Esophagus muscularis mucosa (tissue), 4 donors: ENCODE data around the gene CCT2. TPM values are rescaled to one million over a fixed set of nuclear protein-coding genes. Genes with fewer than 3 reads are reported as not detected.

Experiments
- DNase-seq: peaks from one replicate; pipeline ENCODE4 v3.0.0-alpha.2; 2017; ENCODE audit errors: extremely low spot score
- H3K27ac ChIP-seq, 4 donors: fragments of 200-600 bp; sonication (generic); replicated peaks in 1 of 4; 1 replicate in 3 of 4; 2 replicates in 1 of 4; pipeline ENCODE4 v1.5.1; 2016 to 2019; ENCODE audit warnings: mild to moderate bottlenecking in 1 of 4
- H3K27me3 ChIP-seq, 4 donors: fragments of 200-600 bp; sonication (generic); one replicate each; pipeline versions ENCODE4 v1.5.1 to v1.6.0; 2016 to 2019
- H3K36me3 ChIP-seq, 4 donors: fragments of 200-600 bp; sonication (generic); one replicate each; pipeline ENCODE4 v1.5.1; 2016 to 2019
- H3K4me1 ChIP-seq, 4 donors: fragments of 200-600 bp; sonication (generic); one replicate each; pipeline ENCODE4 v1.5.1; 2016 to 2019
- H3K4me3 ChIP-seq, 4 donors: fragments of 200-600 bp; sonication (generic); 1 replicate in 2 of 4; 2 replicates in 2 of 4; pipeline ENCODE4 v1.5.1; 2016 to 2019; ENCODE audit warnings: mild to moderate bottlenecking in 4 of 4, moderate library complexity in 1 of 4
- H3K9me3 ChIP-seq, 4 donors: fragments of 200-600 bp; sonication (generic); 1 replicate in 3 of 4; 2 replicates in 1 of 4; pipeline ENCODE4 v1.5.1; 2016 to 2019
- CTCF ChIP-seq, 3 experiments: fragments of 200-600 bp in 2 of 3; fragments of 450-650 bp in 1 of 3; sonication (generic) in 2 of 3; IDR thresholded peaks; one replicate each; pipeline ENCODE4 v1.5.1; 2017 to 2019; ENCODE audit warnings: antibody characterized with exemption in 3 of 3, mild to moderate bottlenecking in 2 of 3, moderate library complexity in 1 of 3
- EP300 ChIP-seq: sonication (generic); formaldehyde crosslinking; IDR thresholded peaks from one replicate; pipeline ENCODE4 v1.6.1; 2017; ENCODE audit warnings: antibody characterized with exemption
- POLR2A ChIP-seq: fragments of 450-650 bp; IDR thresholded peaks from one replicate; pipeline ENCODE4 v1.6.1; 2017; ENCODE audit warnings: antibody characterized with exemption, moderate library complexity, mild to moderate bottlenecking, low read depth
- POLR2AphosphoS5 ChIP-seq, 2 donors: sonication (generic); formaldehyde crosslinking; IDR thresholded peaks; one replicate each; pipeline ENCODE4 v1.6.1; 2017; ENCODE audit warnings: antibody characterized with exemption in 2 of 2
- WGBS: methylation state at CpG from one replicate; pipeline ENCODE4 v1.1.5; 2018; 5-methylcytosine and 5-hydroxymethylcytosine counted together
- intact Hi-C: fragments of 100-400 bp; cut with DNase I; formaldehyde crosslinking; loops from one replicate; pipeline ENCODE4 v1.15.1; 2023
- total RNA-seq, 4 donors: library from RNA; depleted of rRNA; stranded (reverse); fragments of >200 nt; gene quantifications; one replicate each; pipeline versions ENCODE4 v1.1.0 to v1.2.1, GENCODE V29; 2016

Gene CCT2
- total RNA-seq = 100 to 1,000 TPM in 3 of 4 donors, 10 to 100 TPM in 1; 86.4 to 137 (median 122) TPM

DNA sequence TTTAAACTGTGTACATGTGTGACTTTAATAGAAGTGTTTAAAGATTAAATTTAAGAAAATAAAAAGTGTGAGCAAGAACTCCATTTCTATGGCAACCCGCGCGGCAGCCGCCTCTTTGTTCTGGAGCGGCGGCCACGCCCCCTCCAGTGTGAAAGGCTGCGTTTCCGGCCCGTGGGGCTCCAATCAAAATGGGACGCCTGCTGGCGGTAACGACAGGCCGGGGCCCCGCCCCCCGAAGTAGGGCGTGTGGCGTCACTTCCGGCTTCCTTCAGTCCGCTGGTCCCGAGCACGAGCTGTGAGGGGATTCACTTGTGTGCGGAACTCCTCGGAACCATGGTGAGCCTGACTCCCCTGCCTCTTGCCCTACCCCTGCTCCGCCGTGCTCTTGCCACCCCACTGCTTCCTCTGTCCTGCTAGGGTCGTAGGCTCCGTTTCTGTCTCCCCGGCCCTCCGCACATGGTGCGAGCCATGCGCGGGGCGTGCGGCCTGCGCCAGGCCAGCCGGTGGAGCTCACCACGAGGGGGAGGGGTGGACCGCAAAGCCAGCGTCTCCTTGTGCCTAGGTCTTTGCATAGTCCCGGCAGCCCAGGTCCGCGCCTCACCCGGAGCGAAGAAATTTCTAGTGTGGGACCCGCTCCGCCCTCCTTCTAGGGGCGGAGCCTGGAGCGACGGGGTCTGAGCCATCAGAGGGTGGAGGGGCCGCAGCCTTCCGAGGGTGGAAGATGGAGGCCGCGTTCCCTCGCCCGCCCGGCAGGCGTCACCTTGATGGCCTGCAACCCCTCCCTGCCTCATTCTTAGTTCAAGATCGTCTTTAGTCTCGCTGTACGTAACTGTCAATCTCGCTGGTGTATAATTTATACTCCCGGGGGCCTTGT lies at the start of gene CCT2:
TSS of gene CCT2 (plus strand) at position 271 of the 874 bp plus-strand sequence. CDS start at position 334, 63 bp downstream.
- peak; percentile 98 for DNase-seq
- intact Hi-C loops = loop anchor here (10.0 kb wide), 1 partner anchor 149 kb away; the partner anchor contains the start of gene RAB3IP
- Histone ChIP-seq H3K9me3 (no peaks in the 10 kb centered on the region), H3K4me1 (peaks cover 9 to 17% (median 13%) of the 10 kb centered on the region in 4 donors), H3K36me3 (peaks cover 30 to 42% (median 36%) of the 10 kb centered on the region in 4 donors), H3K27me3 (no peaks in the 10 kb centered on the region), H3K27ac (peak within 1 kb of the TSS; percentile 85 to 93 (median 90)), H3K4me3 (peak within 1 kb of the TSS; percentile 82 to 99 (median 92))
- TF ChIP-seq POLR2AphosphoS5 (IDR thresholded peaks at IDR 0.05) (peak; percentile 89 to 95), EP300 (no peak), CTCF (IDR thresholded peaks at IDR 0.05) (peak; percentile 8 to 44 (median 20)), POLR2A (peak; percentile 71)
- 0% methylated on average over 49 of the region's 63 CpGs for WGBS

- intact Hi-C loops = no loop called here
- no peak overlapping the region for H3K4me3 ChIP-seq
- WGBS = 77% methylated on average over 2 of the region's 2 CpGs
- H3K27ac ChIP-seq = no peak overlapping the region
- no peaks in the 10 kb centered on the region for H3K27me3 ChIP-seq
- H3K9me3 ChIP-seq = peaks cover 0 to 7% (median 0%) of the 10 kb centered on the region in 4 donors
- peaks cover 0 to 4% (median 0%) of the 10 kb centered on the region in 4 donors for H3K4me1 ChIP-seq
- no peak for DNase-seq
- no peaks in the 10 kb centered on the region for H3K36me3 ChIP-seq
- no peak for TF ChIP-seq CTCF (IDR thresholded peaks at IDR 0.05)
- no peak for TF ChIP-seq POLR2A
- no peak for TF ChIP-seq EP300
- no peak for TF ChIP-seq POLR2AphosphoS5 (IDR thresholded peaks at IDR 0.05)
These were observed 44.3 kb upstream of the CCT2 start for GRCh38 chr12:69540987-69541386.

DNA sequence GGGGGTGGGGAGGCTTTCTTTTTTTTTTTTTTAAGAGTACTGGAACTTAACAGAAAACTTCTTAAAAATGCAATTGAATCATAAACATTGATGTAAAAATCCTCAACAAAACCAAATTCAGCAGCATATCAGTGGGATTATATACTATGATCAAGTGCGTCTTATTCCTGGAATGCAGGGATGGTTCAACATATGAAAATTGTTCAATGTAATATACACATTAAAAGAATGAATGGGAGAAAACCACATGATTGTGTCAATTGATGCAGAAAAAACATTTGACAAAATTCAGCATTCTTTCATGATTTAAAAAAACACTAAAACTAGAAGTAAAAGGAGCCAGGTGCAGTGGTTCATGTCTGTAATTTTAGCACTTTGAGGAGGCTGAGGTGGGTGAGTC lies 41.2 kb upstream of the CCT2 start:
- TF ChIP-seq POLR2AphosphoS5 (IDR thresholded peaks at IDR 0.05) (no peak), EP300 (no peak), POLR2A (no peak), CTCF (IDR thresholded peaks at IDR 0.05) (no peak)
- Histone ChIP-seq H3K36me3 (no peaks in the 10 kb centered on the region), H3K27ac (no peak overlapping the region), H3K9me3 (peaks cover 0 to 7% (median 0%) of the 10 kb centered on the region in 4 donors), H3K4me3 (no peak overlapping the region), H3K27me3 (no peaks in the 10 kb centered on the region), H3K4me1 (no peaks in the 10 kb centered on the region)
- WGBS = 95% methylated on average over 1 of the region's 1 CpG
- intact Hi-C loops = no loop called here
- DNase-seq = no peak

GRCh38 chr12:69545081-69545480 lies 40.2 kb upstream of the CCT2 start:
- H3K4me1 ChIP-seq = no peaks in the 10 kb centered on the region
- no peak for TF ChIP-seq EP300
- TF ChIP-seq POLR2AphosphoS5 (IDR thresholded peaks at IDR 0.05) = no peak
- no peak for TF ChIP-seq POLR2A
- TF ChIP-seq CTCF (IDR thresholded peaks at IDR 0.05) = no peak
- intact Hi-C loops = no loop called here
- no peaks in the 10 kb centered on the region for H3K27me3 ChIP-seq
- no peaks in the 10 kb centered on the region for H3K36me3 ChIP-seq
- no peak for DNase-seq
- H3K27ac ChIP-seq = no peak overlapping the region
- H3K9me3 ChIP-seq = peaks cover 0 to 7% (median 0%) of the 10 kb centered on the region in 4 donors
- H3K4me3 ChIP-seq = no peak overlapping the region
- WGBS = 89% methylated on average over 1 of the region's 1 CpG
